ENCODE measurements around the gene MYO6.

MYO6 gene

DNA sequence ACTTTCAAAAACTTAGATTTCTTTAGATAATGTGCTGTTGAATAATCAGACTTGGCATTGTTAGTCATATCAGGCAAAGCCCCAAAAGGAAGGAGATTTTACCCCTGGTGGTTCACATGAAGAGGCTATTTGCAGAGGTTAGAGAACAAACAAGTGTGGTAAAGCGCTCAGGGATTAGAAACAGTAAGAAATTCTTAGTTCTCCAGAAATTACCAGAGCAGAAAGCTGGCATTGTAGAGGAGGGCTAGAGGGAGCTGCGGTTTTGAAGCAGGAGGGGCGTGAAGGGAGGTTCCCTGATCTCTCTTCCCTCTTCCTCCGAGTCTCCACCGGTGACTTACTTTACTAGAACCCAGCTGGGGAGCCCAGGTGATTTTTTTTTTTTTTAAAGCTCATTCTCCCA, 10.2 kb downstream of the MYO6 start:
- Histone ChIP-seq H3K27me3 (ENCODE audit: insufficient read depth, low read depth) (no peaks in the 10 kb centered on the region), H3K4me1 (ENCODE audit: low read depth, poor library complexity, severe bottlenecking) (peaks cover 7% of the 10 kb centered on the region), H4K20me1 (ENCODE audit: insufficient read depth) (no peaks in the 10 kb centered on the region), H3K4me3 (IDR thresholded peaks at IDR 0.05; ENCODE audit: insufficient read depth, low read depth, low read length) (no peak overlapping the region), H3K36me3 (ENCODE audit: insufficient read depth) (no peaks in the 10 kb centered on the region), H2AFZ (ENCODE audit: low read depth) (no peak overlapping the region), H3K9ac (no peak overlapping the region), H3K4me2 (no peak overlapping the region), H3K27ac (no peak overlapping the region), H3K79me2 (ENCODE audit: insufficient read depth, low read depth) (no peaks in the 10 kb centered on the region)
- TF ChIP-seq, protein P1, sequence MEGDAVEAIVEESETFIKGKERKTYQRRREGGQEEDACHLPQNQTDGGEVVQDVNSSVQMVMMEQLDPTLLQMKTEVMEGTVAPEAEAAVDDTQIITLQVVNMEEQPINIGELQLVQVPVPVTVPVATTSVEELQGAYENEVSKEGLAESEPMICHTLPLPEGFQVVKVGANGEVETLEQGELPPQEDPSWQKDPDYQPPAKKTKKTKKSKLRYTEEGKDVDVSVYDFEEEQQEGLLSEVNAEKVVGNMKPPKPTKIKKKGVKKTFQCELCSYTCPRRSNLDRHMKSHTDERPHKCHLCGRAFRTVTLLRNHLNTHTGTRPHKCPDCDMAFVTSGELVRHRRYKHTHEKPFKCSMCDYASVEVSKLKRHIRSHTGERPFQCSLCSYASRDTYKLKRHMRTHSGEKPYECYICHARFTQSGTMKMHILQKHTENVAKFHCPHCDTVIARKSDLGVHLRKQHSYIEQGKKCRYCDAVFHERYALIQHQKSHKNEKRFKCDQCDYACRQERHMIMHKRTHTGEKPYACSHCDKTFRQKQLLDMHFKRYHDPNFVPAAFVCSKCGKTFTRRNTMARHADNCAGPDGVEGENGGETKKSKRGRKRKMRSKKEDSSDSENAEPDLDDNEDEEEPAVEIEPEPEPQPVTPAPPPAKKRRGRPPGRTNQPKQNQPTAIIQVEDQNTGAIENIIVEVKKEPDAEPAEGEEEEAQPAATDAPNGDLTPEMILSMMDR (conservative IDR thresholded peaks at IDR 0.05; ENCODE audit: low read depth, low read length): no peak

DNA sequence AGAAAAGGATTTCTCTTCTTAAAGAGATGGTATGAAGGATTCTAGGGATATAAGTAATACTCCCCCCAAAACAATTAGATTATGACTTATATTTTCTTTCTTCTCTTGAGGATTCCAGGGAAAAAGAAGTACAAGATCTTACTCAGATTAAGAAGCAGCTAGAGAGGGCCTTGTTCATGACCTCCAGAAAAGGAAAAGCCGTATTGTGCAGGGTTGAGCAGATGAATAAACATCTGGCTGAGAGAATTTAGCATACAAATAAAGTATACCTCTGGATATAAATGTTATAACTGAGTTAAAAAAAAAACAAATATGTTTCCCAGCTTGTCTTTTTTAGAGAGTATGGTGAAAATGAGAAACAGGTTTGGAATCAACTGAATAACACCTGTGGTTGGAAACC, 11.3 kb downstream of the MYO6 start:
- Histone ChIP-seq H3K4me2 (no peak overlapping the region), H3K27me3 (ENCODE audit: insufficient read depth, low read depth) (no peaks in the 10 kb centered on the region), H2AFZ (ENCODE audit: low read depth) (no peak overlapping the region), H3K4me1 (ENCODE audit: low read depth, poor library complexity, severe bottlenecking) (peaks cover 7% of the 10 kb centered on the region), H3K4me3 (IDR thresholded peaks at IDR 0.05; ENCODE audit: insufficient read depth, low read depth, low read length) (no peak overlapping the region), H3K9ac (no peak overlapping the region), H3K79me2 (ENCODE audit: insufficient read depth, low read depth) (no peaks in the 10 kb centered on the region), H3K27ac (no peak overlapping the region), H4K20me1 (ENCODE audit: insufficient read depth) (no peaks in the 10 kb centered on the region), H3K36me3 (ENCODE audit: insufficient read depth) (no peaks in the 10 kb centered on the region)
- TF ChIP-seq, protein P1 (conservative IDR thresholded peaks at IDR 0.05; ENCODE audit: low read depth, low read length): no peak

DNA sequence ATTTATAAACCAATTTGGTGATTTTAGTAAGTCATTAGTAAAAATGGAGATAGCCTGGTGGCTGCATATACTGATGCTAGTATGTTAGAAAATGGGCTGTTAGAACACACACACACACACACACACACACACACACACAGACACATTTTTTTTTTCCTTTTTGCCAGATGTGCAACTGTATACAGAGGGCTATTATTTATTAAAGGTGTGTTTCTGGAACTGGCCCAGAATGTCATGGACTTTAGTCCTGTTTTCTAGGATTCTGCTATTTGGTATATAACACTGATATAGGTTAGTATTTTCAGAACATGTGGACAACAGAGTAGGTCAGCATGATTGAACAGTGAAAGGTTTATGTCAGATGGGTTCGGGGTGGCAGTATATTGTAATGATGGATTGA, 12.4 kb downstream of the MYO6 start:
- H3K36me3 ChIP-seq (ENCODE audit: insufficient read depth): no peaks in the 10 kb centered on the region
- H2AFZ ChIP-seq (ENCODE audit: low read depth): no peak overlapping the region
- no peaks in the 10 kb centered on the region for H3K27me3 ChIP-seq (ENCODE audit: insufficient read depth, low read depth)
- H4K20me1 ChIP-seq (ENCODE audit: insufficient read depth): no peaks in the 10 kb centered on the region
- no peak overlapping the region for H3K27ac ChIP-seq
- peaks cover 7% of the 10 kb centered on the region for H3K4me1 ChIP-seq (ENCODE audit: low read depth, poor library complexity, severe bottlenecking)
- TF ChIP-seq, protein P1 (conservative IDR thresholded peaks at IDR 0.05; ENCODE audit: low read depth, low read length): no peak
- no peak overlapping the region for H3K4me2 ChIP-seq
- H3K4me3 ChIP-seq (IDR thresholded peaks at IDR 0.05; ENCODE audit: insufficient read depth, low read depth, low read length): no peak overlapping the region
- H3K9ac ChIP-seq: no peak overlapping the region
- no peaks in the 10 kb centered on the region for H3K79me2 ChIP-seq (ENCODE audit: insufficient read depth, low read depth)

DNA sequence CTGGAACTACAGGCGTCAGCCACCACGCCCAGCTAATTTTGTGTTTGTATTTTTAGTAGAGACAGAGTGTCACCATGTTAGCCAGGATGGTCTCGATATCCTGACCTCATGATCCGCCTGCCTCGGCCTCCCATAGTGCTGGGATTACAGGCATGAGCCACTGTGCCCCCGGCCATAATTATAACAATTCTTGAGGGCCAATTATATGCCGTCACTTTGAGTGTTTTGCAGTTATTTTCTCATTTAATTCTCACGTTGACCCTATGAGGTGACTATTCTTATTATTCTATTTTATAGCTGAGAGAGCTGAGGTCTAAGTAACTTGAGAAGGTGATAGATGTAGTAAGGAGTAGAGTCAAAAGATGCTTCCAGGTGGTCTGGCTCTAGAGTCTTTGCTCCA, 13.0 kb downstream of the MYO6 start:
- Histone ChIP-seq H3K27me3 (ENCODE audit: insufficient read depth, low read depth) (no peaks in the 10 kb centered on the region), H2AFZ (ENCODE audit: low read depth) (no peak overlapping the region), H3K9ac (no peak overlapping the region), H3K27ac (no peak overlapping the region), H3K4me1 (ENCODE audit: low read depth, poor library complexity, severe bottlenecking) (peaks cover 7% of the 10 kb centered on the region), H3K79me2 (ENCODE audit: insufficient read depth, low read depth) (no peaks in the 10 kb centered on the region), H3K4me3 (IDR thresholded peaks at IDR 0.05; ENCODE audit: insufficient read depth, low read depth, low read length) (no peak overlapping the region), H3K36me3 (ENCODE audit: insufficient read depth) (no peaks in the 10 kb centered on the region), H4K20me1 (ENCODE audit: insufficient read depth) (no peaks in the 10 kb centered on the region), H3K4me2 (no peak overlapping the region)
- TF ChIP-seq, protein P1 (conservative IDR thresholded peaks at IDR 0.05; ENCODE audit: low read depth, low read length): no peak
